GM12892 (cell line): ENCODE results near the gene GLRX5.

Experiments
- POLR2A ChIP-seq: IDR thresholded peaks from 2 replicates; pipeline ENCODE4 v1.6.1; 2011; ENCODE audit warnings: low read depth, low read length, control low read depth
- TAF1 ChIP-seq: IDR thresholded peaks from 2 replicates; pipeline ENCODE4 v1.6.1; 2011; ENCODE audit warnings: low read depth, mild to moderate bottlenecking, control low read depth, low read length, borderline replicate concordance

- TF ChIP-seq POLR2A (no peak), TAF1 (no peak)
Measured at GRCh38 chr14:95498622-95499353, 36.1 kb upstream of the GLRX5 start.
